Fibroblast of lung (primary cell): ENCODE results near the gene MAMDC4. TPM values are rescaled to one million over a fixed set of nuclear protein-coding genes. Genes with fewer than 3 reads are reported as not detected.

Source experiments
- DNase-seq, 2 donors: peaks; one replicate each; pipeline versions ENCODE4 v3.0.0 to v3.0.0-alpha.2; 2010; ENCODE audit warnings: low read depth in 2 of 2
- H2AFZ ChIP-seq: 2 replicates; pipeline ENCODE4 v1.5.1; 2012; ENCODE audit warnings: low read length, control low read depth, inconsistent platforms
- H3K27ac ChIP-seq: 2 replicates; pipeline ENCODE4 v1.5.1; 2011; ENCODE audit warnings: low read length, control low read depth; ENCODE audit not compliant: insufficient read depth
- H3K27me3 ChIP-seq: 2 replicates; pipeline ENCODE4 v1.5.1; 2011; ENCODE audit warnings: mild to moderate bottlenecking, low read length; ENCODE audit not compliant: control insufficient read depth, insufficient read depth
- H3K36me3 ChIP-seq: 2 replicates; pipeline ENCODE4 v1.5.1; 2011; ENCODE audit warnings: low read length; ENCODE audit not compliant: control insufficient read depth, insufficient read depth
- H3K4me1 ChIP-seq: 2 replicates; pipeline ENCODE4 v1.5.1; 2011; ENCODE audit warnings: low read length; ENCODE audit not compliant: control insufficient read depth, insufficient read depth; ENCODE audit errors: extremely low read depth
- H3K4me2 ChIP-seq: 2 replicates; pipeline ENCODE4 v1.5.1; 2011; ENCODE audit warnings: low read length, control low read depth; ENCODE audit not compliant: insufficient read depth; ENCODE audit errors: extremely low read depth
- H3K4me3 ChIP-seq, 4 experiments: fragments of 200-600 bp in 1 of 4; sonication (generic) in 1 of 4; replicated peaks in 1 of 4; 2 replicates each; pipeline ENCODE4 v1.5.1; 2011 to 2016; ENCODE audit warnings: low read length in 4 of 4, low read depth in 3 of 4, mild to moderate bottlenecking in 3 of 4, control low read depth in 2 of 4, inconsistent platforms in 1 of 4, mixed read lengths in 1 of 4; ENCODE audit not compliant: insufficient read depth in 1 of 4; ENCODE audit errors: control extremely low read depth in 1 of 4
- H3K79me2 ChIP-seq: 2 replicates; pipeline ENCODE4 v1.5.1; 2012; ENCODE audit warnings: mild to moderate bottlenecking, low read length, inconsistent platforms; ENCODE audit not compliant: control insufficient read depth, insufficient read depth
- H3K9ac ChIP-seq: 2 replicates; pipeline ENCODE4 v1.5.1; 2011; ENCODE audit warnings: mild to moderate bottlenecking, low read length, control low read depth; ENCODE audit not compliant: insufficient read depth
- H3K9me3 ChIP-seq: 2 replicates; pipeline ENCODE4 v1.5.1; 2012; ENCODE audit warnings: low read depth, low read length; ENCODE audit not compliant: control insufficient read depth, insufficient read depth
- H4K20me1 ChIP-seq: 2 replicates; pipeline ENCODE4 v1.5.1; 2011; ENCODE audit warnings: low read length; ENCODE audit not compliant: control insufficient read depth, insufficient read depth; ENCODE audit errors: extremely low read depth
- EZH2 ChIP-seq: IDR thresholded peaks from 2 replicates; pipeline ENCODE4 v1.5.1; 2012; ENCODE audit warnings: low read length, control low read depth, mild to moderate bottlenecking; ENCODE audit errors: missing control alignments
- polyA plus RNA-seq, 2 donors: library from polyadenylated mRNA; depleted of rRNA in 1 of 2; stranded (reverse) in 1 of 2; unstranded in 1 of 2; fragments of >200 nt; gene quantifications; 2 replicates each; pipeline ENCODE4 v1.2.1, GENCODE V29; 2011 to 2012; ENCODE audit warnings: missing spikeins in 1 of 2
- total RNA-seq: library from RNA; depleted of rRNA; stranded (reverse); fragments of >200 nt; gene quantifications from 2 replicates; pipeline ENCODE4 v1.2.1, GENCODE V29; 2014
- TF ChIP-seq, protein P1 (sequence below), 2 donors: IDR thresholded peaks in 1 of 2; conservative IDR thresholded peaks in 1 of 2; 1 replicate in 1 of 2; 2 replicates in 1 of 2; pipeline ENCODE4 v1.5.1; 2011 to 2012; ENCODE audit warnings: low read length in 2 of 2, control low read depth in 1 of 2, inconsistent platforms in 1 of 2, low read depth in 1 of 2, mild to moderate bottlenecking in 1 of 2

MAMDC4 gene
- total and polyA plus RNA-seq, 2 donors (not counting 1 experiment from before 2014, with no cell fraction given), result 0.37 to 4.6 TPM

DNA sequence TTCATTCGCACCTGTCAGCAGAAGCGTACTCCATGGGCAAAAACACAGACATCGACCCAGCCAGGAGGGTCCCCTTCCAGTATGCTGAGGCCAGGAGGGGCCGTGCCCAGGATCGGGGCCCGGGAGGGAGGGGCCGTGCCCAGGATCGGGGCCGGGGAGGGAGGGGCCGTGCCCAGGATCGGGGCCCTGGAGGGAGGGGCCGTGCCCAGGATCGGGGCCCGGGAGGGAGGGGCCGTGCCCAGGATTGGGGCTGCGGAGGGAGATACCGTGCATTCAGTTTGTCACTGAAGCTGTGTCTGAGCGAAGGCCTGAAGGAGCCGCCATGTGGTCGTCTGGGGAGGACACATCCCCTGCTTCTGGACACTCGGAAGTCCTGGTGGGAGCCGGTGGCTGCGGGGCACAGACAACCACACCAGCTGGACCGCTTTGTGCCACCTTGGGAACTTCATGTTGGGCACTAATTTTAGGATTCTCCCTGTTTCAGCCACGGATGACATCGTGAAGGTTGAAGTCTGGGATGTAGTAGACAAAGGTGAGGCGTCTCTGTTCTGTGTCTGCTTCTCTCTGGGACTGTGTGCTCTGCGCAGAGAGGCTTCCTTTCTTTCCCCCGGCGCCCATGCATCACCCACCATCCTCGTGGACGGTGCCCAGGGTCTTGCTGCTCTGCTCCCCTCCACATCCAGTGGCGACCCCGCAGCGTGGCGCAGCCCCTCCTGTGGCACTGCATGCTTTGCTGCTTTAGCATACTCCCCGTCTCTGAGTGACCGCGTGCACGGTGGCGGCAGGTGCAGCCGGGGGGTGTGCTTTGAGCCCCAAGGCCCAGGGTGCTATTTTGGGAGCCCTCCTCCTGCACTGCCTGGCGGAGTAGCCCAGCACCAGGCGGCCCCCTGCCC lies 26.6 kb upstream of the MAMDC4 start:
- Histone ChIP-seq H4K20me1 (no peaks in the 10 kb centered on the region), H3K79me2 (peaks cover 16% of the 10 kb centered on the region), H3K36me3 (peaks cover 32% of the 10 kb centered on the region), H3K27ac (no peak overlapping the region), H3K4me2 (no peak overlapping the region), H3K4me3 (no peak overlapping the region), H3K4me1 (peaks cover 3% of the 10 kb centered on the region), H3K9me3 (no peaks in the 10 kb centered on the region), H3K9ac (no peak overlapping the region), H2AFZ (no peak overlapping the region), H3K27me3 (no peaks in the 10 kb centered on the region)
- no peak for DNase-seq
- TF ChIP-seq, protein P1, sequence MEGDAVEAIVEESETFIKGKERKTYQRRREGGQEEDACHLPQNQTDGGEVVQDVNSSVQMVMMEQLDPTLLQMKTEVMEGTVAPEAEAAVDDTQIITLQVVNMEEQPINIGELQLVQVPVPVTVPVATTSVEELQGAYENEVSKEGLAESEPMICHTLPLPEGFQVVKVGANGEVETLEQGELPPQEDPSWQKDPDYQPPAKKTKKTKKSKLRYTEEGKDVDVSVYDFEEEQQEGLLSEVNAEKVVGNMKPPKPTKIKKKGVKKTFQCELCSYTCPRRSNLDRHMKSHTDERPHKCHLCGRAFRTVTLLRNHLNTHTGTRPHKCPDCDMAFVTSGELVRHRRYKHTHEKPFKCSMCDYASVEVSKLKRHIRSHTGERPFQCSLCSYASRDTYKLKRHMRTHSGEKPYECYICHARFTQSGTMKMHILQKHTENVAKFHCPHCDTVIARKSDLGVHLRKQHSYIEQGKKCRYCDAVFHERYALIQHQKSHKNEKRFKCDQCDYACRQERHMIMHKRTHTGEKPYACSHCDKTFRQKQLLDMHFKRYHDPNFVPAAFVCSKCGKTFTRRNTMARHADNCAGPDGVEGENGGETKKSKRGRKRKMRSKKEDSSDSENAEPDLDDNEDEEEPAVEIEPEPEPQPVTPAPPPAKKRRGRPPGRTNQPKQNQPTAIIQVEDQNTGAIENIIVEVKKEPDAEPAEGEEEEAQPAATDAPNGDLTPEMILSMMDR (conservative IDR thresholded peaks at IDR 0.05 in 1 of 2, IDR thresholded peaks at IDR 0.05 in 1 of 2; ENCODE audit: low read depth in 1 of 2, low read length in 2 of 2), result no peak
- TF ChIP-seq EZH2, result no peak

GRCh38 chr9:136826188-136826541 lies 26.0 kb upstream of the MAMDC4 start:
- H2AFZ ChIP-seq, result no peak overlapping the region
- H3K79me2 ChIP-seq, result peaks cover 10% of the 10 kb centered on the region
- TF ChIP-seq, protein P1 (conservative IDR thresholded peaks at IDR 0.05 in 1 of 2, IDR thresholded peaks at IDR 0.05 in 1 of 2; ENCODE audit: low read depth in 1 of 2, low read length in 2 of 2), result no peak
- TF ChIP-seq EZH2, result no peak
- H4K20me1 ChIP-seq, result no peaks in the 10 kb centered on the region
- H3K4me1 ChIP-seq, result peaks cover under 1% of the 10 kb centered on the region
- no peaks in the 10 kb centered on the region for H3K9me3 ChIP-seq
- H3K9ac ChIP-seq, result no peak overlapping the region
- H3K27ac ChIP-seq, result no peak overlapping the region
- H3K27me3 ChIP-seq, result no peaks in the 10 kb centered on the region
- no peak overlapping the region for H3K4me3 ChIP-seq
- peaks cover 33% of the 10 kb centered on the region for H3K36me3 ChIP-seq
- no peak overlapping the region for H3K4me2 ChIP-seq
- no peak for DNase-seq

GRCh38 chr9:136826703-136827582 lies 25.2 kb upstream of the MAMDC4 start:
- Histone ChIP-seq H3K4me1 (no peaks in the 10 kb centered on the region), H3K4me2 (no peak overlapping the region), H3K36me3 (peaks cover 36% of the 10 kb centered on the region), H3K9me3 (no peaks in the 10 kb centered on the region), H3K27me3 (no peaks in the 10 kb centered on the region), H2AFZ (no peak overlapping the region), H3K9ac (no peak overlapping the region), H3K4me3 (no peak overlapping the region), H3K79me2 (peaks cover 6% of the 10 kb centered on the region), H3K27ac (no peak overlapping the region), H4K20me1 (no peaks in the 10 kb centered on the region)
- no peak for TF ChIP-seq EZH2
- TF ChIP-seq, protein P1 (conservative IDR thresholded peaks at IDR 0.05 in 1 of 2, IDR thresholded peaks at IDR 0.05 in 1 of 2; ENCODE audit: low read depth in 1 of 2, low read length in 2 of 2), result no peak
- DNase-seq, result no peak
